Type B pancreatic cell (in vitro differentiated cells): ENCODE measurements around the gene PUSL1. TPM values are rescaled to one million over a fixed set of nuclear protein-coding genes. Genes with fewer than 3 reads are reported as not detected.
"Not testable (repeated sequence)": the region's sequence is repeated elsewhere in the genome, so short reads cannot be mapped to it uniquely, and the experiment has no call there.

Experiments used
- DNase-seq: peaks from one replicate; pipeline ENCODE4 v3.0.0; 2021; ENCODE audit warnings: mixed read lengths; ENCODE audit not compliant: unreplicated experiment; ENCODE audit errors: extremely low spot score
- H3K27ac Mint-ChIP-seq: 2 replicates; pipeline ENCODE4 v1.8.0; 2021; ENCODE audit warnings: mild to moderate bottlenecking, mixed read lengths
- H3K27me3 Mint-ChIP-seq: 2 replicates; pipeline ENCODE4 v1.8.0; 2021; ENCODE audit warnings: mixed read lengths
- H3K36me3 Mint-ChIP-seq: 2 replicates; pipeline ENCODE4 v1.8.0; 2021; ENCODE audit warnings: mixed read lengths
- H3K4me1 Mint-ChIP-seq: one replicate; pipeline ENCODE4 v1.8.0; 2021; ENCODE audit warnings: mixed read lengths; ENCODE audit not compliant: unreplicated experiment
- H3K4me3 Mint-ChIP-seq: 2 replicates; pipeline ENCODE4 v1.8.0; 2021; ENCODE audit warnings: mild to moderate bottlenecking, mixed read lengths
- H3K9me3 Mint-ChIP-seq: 2 replicates; pipeline ENCODE4 v1.8.0; 2021; ENCODE audit warnings: mixed read lengths
- CTCF ChIP-seq: fragments of 200-600 bp; sonication (generic); conservative IDR thresholded peaks from 2 replicates; pipeline ENCODE4 v1.5.0; 2021; ENCODE audit warnings: antibody characterized with exemption, mild to moderate bottlenecking
- total RNA-seq: library from RNA; stranded (reverse); gene quantifications from 2 replicates; pipeline ENCODE4 v1.2.1, GENCODE V29; 2021; ENCODE audit warnings: low replicate concordance

PUSL1 gene
- total RNA-seq, 1 donor from 2014 or later, result 20.4 TPM

- H3K36me3 Mint-ChIP-seq, result peaks cover 3% of the 10 kb centered on the region
- no peak for TF ChIP-seq CTCF
- H3K4me1 Mint-ChIP-seq, result no peaks in the 10 kb centered on the region
- no peak for DNase-seq
- no peak overlapping the region for H3K27ac Mint-ChIP-seq
- H3K9me3 Mint-ChIP-seq, result no peaks in the 10 kb centered on the region
- no peak overlapping the region for H3K4me3 Mint-ChIP-seq
- no peaks in the 10 kb centered on the region for H3K27me3 Mint-ChIP-seq
Measured at GRCh38 chr1:1315435-1315954, 7.1 kb downstream of the PUSL1 start.

- DNase-seq, H3K9me3 Mint-ChIP-seq, H3K27me3 Mint-ChIP-seq, H3K4me1 Mint-ChIP-seq, H3K4me3 Mint-ChIP-seq, H3K36me3 Mint-ChIP-seq, H3K27ac Mint-ChIP-seq: not testable (repeated sequence)
Measured at GRCh38 chr1:1316199-1316598, 7.8 kb downstream of the PUSL1 start.

- H3K36me3 Mint-ChIP-seq, result peaks cover 3% of the 10 kb centered on the region
- TF ChIP-seq CTCF, result no peak
- DNase-seq, result no peak
- no peak overlapping the region for H3K27ac Mint-ChIP-seq
- peak overlapping the region; percentile 17 for H3K4me3 Mint-ChIP-seq
- no peaks in the 10 kb centered on the region for H3K9me3 Mint-ChIP-seq
- H3K27me3 Mint-ChIP-seq, result no peaks in the 10 kb centered on the region
- H3K4me1 Mint-ChIP-seq, result peaks cover 4% of the 10 kb centered on the region
Measured at GRCh38 chr1:1317420-1317819, 9.0 kb downstream of the PUSL1 start.

GRCh38 chr1:1318131-1318652 lies 9.8 kb downstream of the PUSL1 start:
- H3K9me3 Mint-ChIP-seq, result no peaks in the 10 kb centered on the region
- H3K27ac Mint-ChIP-seq, result peak overlapping the region; percentile 83
- H3K4me1 Mint-ChIP-seq, result peaks cover 5% of the 10 kb centered on the region
- no peak for TF ChIP-seq CTCF
- peaks cover 3% of the 10 kb centered on the region for H3K36me3 Mint-ChIP-seq
- no peak for DNase-seq
- H3K27me3 Mint-ChIP-seq, result no peaks in the 10 kb centered on the region
- H3K4me3 Mint-ChIP-seq, result peak overlapping the region; percentile 44

GRCh38 chr1:1318777-1319645 lies 10.6 kb downstream of the PUSL1 start:
- no peak for DNase-seq
- H3K27me3 Mint-ChIP-seq, result no peaks in the 10 kb centered on the region
- peaks cover 11% of the 10 kb centered on the region for H3K4me1 Mint-ChIP-seq
- no peaks in the 10 kb centered on the region for H3K9me3 Mint-ChIP-seq
- TF ChIP-seq CTCF, result no peak
- no peak overlapping the region for H3K4me3 Mint-ChIP-seq
- no peaks in the 10 kb centered on the region for H3K36me3 Mint-ChIP-seq
- peak overlapping the region; percentile 65 for H3K27ac Mint-ChIP-seq

GRCh38 chr1:1319646-1319941 lies 11.2 kb downstream of the PUSL1 start:
- no peaks in the 10 kb centered on the region for H3K36me3 Mint-ChIP-seq

More at GRCh38 chr1:1319646-1319941, 11.2 kb downstream of the PUSL1 start:
- Mint-ChIP-seq H3K27ac (peak overlapping the region; percentile 65), H3K27me3 (no peaks in the 10 kb centered on the region), H3K4me1 (peaks cover 11% of the 10 kb centered on the region), H3K9me3 (no peaks in the 10 kb centered on the region), H3K4me3 (no peak overlapping the region)
- DNase-seq, result no peak
- no peak for TF ChIP-seq CTCF
